ENCODE data around the gene IGDCC3. TPM values are rescaled to one million over a fixed set of nuclear protein-coding genes. Genes with fewer than 3 reads are reported as not detected.
"Not testable (repeated sequence)": the region's sequence is repeated elsewhere in the genome, so short reads cannot be mapped to it uniquely, and the experiment has no call there.

IGDCC3 gene
- total RNA-seq, 1 donor from 2014 or later, result not detected

DNA sequence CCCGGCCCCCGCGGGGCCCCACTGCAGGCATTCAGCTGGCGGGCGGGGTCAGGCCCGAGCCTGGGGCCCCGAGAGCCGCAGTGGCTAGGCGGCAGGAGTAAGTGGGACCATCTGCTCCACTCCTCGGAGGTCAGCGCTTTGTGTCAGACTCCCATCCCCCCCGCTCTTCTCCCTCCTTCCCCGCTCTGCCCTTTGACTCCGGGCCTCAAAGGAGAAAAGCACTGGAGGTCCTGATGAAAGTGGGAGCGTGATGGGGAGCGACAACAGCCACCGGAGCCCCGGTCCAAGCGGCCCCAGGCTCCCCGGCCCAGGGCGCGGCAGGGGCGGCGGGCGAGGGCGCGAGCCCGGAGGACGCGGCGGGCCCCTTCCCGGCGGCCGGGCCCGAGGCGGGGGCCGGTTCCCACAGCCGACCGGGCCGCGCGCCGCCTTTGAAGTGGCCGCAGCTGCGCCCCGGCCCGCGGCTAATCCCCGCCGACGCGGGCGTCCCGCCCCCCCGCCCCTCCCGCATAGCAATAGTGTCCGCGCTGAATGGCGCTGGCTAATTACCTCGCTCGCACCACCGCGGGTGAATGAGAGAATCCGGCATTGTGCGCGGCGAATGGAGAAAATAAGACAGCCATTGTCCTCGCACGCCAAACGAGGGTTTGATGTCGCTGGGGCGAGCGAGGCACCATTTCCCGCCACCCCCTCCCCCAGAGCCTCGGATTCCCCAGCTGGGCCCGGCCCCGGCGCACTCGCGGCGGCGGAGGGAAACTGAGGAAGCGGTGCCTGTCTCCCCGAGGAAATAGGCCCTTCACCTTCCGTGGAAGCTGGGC is 22.4 kb downstream of the IGDCC3 start:
- intact Hi-C loops (cut with micrococcal nuclease), result no loop called here
- no peak for DNase-seq (ENCODE audit: low spot score)
- Mint-ChIP-seq H3K27ac (no peak overlapping the region), H3K4me1 (ENCODE audit: low read depth) (peaks cover 4% of the 10 kb centered on the region), H3K36me3 (ENCODE audit: low read depth) (peaks cover 4% of the 10 kb centered on the region), H3K9me3 (peaks cover 7% of the 10 kb centered on the region), H3K27me3 (ENCODE audit: low read depth) (peaks cover 55% of the 10 kb centered on the region), H3K4me3 (ENCODE audit: low read depth) (peak overlapping the region; percentile 5)

DNA sequence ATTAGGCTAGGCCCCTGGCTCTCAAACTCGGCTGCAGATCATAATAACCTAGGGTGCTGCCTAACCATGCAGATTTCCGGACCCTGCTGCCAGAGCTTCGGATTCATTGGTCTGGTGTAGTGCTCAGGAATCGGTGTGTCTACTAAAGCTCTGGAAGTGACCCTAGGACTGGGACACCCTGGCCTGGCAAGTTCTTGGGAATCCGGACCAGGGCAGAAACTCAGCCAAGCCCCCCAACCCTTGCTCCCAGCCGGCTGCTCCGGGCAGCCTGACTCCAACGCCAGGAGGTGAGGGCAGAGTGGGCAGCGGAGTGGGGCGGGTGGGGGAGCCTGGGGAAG is 23.0 kb downstream of the IGDCC3 start:
- Mint-ChIP-seq H3K27ac (no peak overlapping the region), H3K4me3 (ENCODE audit: low read depth) (no peak overlapping the region), H3K4me1 (ENCODE audit: low read depth) (peaks cover 4% of the 10 kb centered on the region), H3K27me3 (ENCODE audit: low read depth) (peaks cover 51% of the 10 kb centered on the region), H3K9me3 (peaks cover 7% of the 10 kb centered on the region), H3K36me3 (ENCODE audit: low read depth) (peaks cover 4% of the 10 kb centered on the region)
- intact Hi-C loops (cut with micrococcal nuclease), result no loop called here
- no peak for DNase-seq (ENCODE audit: low spot score)

DNA sequence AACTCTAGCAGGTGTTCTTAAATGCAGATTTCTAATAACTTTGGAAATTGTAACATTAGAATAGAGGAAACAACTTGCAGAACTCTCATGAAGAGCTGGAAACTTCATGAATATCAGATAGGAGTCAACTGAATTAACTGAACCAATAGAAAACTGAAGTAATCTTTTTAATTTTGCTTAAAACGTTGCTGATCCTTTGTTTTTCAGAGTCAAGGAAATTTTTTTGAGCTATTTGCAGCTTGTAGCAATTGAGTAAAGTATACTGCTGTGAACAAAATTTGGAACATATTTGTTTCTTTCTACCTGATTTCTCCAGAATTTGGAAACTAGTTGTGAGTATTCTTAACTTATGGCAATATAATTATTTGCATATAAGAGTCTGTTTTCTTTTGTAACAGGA is 25.8 kb downstream of the IGDCC3 start:
- H3K4me3 Mint-ChIP-seq (ENCODE audit: low read depth); H3K36me3 Mint-ChIP-seq (ENCODE audit: low read depth); intact Hi-C loops (cut with micrococcal nuclease): not testable (repeated sequence)

DNA sequence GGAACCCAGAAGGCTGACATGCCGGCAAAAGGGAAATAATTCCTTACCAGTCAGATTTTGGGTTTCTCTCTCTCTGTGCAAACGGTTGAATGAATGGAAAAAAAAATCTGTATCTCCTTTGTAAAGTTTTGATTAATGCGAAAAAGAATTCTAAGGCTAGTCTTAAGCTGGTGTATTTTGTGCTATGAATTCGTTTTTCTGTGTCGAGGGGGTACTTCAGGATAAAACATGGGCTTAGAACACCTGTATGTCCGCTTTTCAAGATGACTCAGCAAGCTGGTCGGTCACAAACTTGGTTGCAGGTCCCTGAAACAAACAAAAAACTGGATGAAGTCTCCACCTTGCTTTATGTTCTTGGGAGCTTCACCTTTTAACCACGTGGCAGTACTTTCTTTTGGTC is 28.5 kb downstream of the IGDCC3 start:
- Mint-ChIP-seq H3K4me1 (ENCODE audit: low read depth) (no peaks in the 10 kb centered on the region), H3K9me3 (peaks cover 3% of the 10 kb centered on the region), H3K27me3 (ENCODE audit: low read depth) (peaks cover 27% of the 10 kb centered on the region), H3K27ac (no peak overlapping the region), H3K36me3 (ENCODE audit: low read depth) (peaks cover under 1% of the 10 kb centered on the region), H3K4me3 (ENCODE audit: low read depth) (no peak overlapping the region)
- no peak for DNase-seq (ENCODE audit: low spot score)
- intact Hi-C loops (cut with micrococcal nuclease), result no loop called here

More for the DNA sequence above, 25.8 kb downstream of the IGDCC3 start:
- H3K9me3 Mint-ChIP-seq; DNase-seq (ENCODE audit: low spot score); H3K4me1 Mint-ChIP-seq (ENCODE audit: low read depth); H3K27ac Mint-ChIP-seq: not testable (repeated sequence)
- peaks cover 39% of the 10 kb centered on the region for H3K27me3 Mint-ChIP-seq (ENCODE audit: low read depth)

DNA sequence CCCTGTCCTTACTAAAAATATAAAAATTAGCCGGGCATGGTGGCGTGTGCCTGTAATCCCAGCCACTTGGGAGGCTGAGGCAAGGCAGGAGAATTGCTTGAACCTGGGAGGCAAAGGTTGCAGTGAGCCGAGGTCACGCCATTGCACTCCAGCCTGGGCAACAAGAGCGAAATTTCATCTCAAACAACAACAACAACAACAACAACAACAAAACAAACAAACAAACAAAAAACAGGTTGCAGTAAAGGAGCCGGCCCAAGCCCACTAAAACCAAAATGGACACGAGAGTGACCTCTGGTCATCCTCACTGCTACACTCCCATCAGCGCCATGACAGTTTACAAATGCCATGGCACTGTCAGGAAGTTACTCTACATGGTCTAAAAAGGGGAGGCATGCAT is 30.0 kb downstream of the IGDCC3 start:
- H3K36me3 Mint-ChIP-seq (ENCODE audit: low read depth); DNase-seq (ENCODE audit: low spot score); H3K4me1 Mint-ChIP-seq (ENCODE audit: low read depth); intact Hi-C loops (cut with micrococcal nuclease); H3K9me3 Mint-ChIP-seq; H3K4me3 Mint-ChIP-seq (ENCODE audit: low read depth); H3K27ac Mint-ChIP-seq: not testable (repeated sequence)
- peaks cover 14% of the 10 kb centered on the region for H3K27me3 Mint-ChIP-seq (ENCODE audit: low read depth)

DNA sequence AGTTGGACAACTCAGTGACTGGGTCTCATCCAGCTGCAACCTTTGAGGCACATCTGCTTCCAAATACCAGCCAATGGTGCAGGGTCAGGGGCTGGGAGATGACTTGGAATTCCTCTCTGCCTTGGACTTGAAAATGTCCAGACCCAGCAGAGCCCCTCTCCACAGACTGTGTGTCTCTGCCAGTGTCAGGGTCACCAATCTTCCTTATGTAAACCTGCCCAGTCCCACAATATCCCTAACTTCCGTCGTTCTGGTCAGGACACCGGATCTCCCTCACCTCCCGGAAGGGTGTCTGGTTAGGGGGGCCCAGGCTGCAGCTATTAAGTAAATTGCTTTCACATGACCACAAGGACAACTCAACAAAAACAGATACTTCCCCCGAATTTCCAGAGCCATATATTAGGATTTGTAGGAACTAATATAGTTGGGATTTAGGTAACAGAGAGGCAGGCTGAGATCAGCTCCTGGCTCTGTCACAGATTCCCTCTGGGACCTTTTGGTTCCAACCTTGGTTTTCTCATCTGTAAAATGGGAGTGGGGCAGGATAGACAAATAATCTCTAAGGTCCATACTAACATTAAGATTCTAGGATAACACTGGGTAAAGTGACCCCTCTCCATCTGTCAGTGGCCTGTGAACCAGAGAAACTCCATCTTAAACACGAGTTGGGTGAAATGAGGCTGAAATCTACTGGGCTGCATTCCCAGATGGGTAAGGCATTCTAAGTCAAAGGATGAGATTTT is 30.8 kb downstream of the IGDCC3 start:
- H3K4me1 Mint-ChIP-seq (ENCODE audit: low read depth), result no peaks in the 10 kb centered on the region
- H3K27me3 Mint-ChIP-seq (ENCODE audit: low read depth), result peaks cover 13% of the 10 kb centered on the region
- DNase-seq (ENCODE audit: low spot score), result no peak
- intact Hi-C loops (cut with micrococcal nuclease), result no loop called here
- no peak overlapping the region for H3K4me3 Mint-ChIP-seq (ENCODE audit: low read depth)
- H3K27ac Mint-ChIP-seq, result no peak overlapping the region
- H3K36me3 Mint-ChIP-seq (ENCODE audit: low read depth), result no peaks in the 10 kb centered on the region
- H3K9me3 Mint-ChIP-seq, result no peaks in the 10 kb centered on the region

DNA sequence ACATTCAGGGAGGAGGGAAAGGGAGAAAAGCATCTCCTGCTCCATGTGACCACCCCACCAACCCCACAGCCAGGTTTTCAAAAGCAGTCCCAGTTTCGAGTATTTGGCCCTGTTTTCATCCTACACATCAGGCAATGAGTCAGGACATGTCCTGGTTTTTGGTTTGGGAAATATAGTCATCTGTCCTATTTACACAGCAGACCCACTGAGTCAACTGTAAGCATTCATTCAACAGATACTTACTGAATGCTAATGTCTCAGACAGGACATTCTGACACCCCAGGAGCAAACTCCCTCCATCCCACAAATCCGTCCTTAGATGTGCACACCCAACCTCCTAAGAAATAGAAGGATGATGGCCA is 32.9 kb downstream of the IGDCC3 start:
- DNase-seq (ENCODE audit: low spot score), result no peak
- no peak overlapping the region for H3K4me3 Mint-ChIP-seq (ENCODE audit: low read depth)
- intact Hi-C loops (cut with micrococcal nuclease), result no loop called here
- H3K4me1 Mint-ChIP-seq (ENCODE audit: low read depth), result no peaks in the 10 kb centered on the region
- no peak overlapping the region for H3K27ac Mint-ChIP-seq
- peaks cover 13% of the 10 kb centered on the region for H3K27me3 Mint-ChIP-seq (ENCODE audit: low read depth)
- no peaks in the 10 kb centered on the region for H3K9me3 Mint-ChIP-seq
- H3K36me3 Mint-ChIP-seq (ENCODE audit: low read depth), result no peaks in the 10 kb centered on the region

DNA sequence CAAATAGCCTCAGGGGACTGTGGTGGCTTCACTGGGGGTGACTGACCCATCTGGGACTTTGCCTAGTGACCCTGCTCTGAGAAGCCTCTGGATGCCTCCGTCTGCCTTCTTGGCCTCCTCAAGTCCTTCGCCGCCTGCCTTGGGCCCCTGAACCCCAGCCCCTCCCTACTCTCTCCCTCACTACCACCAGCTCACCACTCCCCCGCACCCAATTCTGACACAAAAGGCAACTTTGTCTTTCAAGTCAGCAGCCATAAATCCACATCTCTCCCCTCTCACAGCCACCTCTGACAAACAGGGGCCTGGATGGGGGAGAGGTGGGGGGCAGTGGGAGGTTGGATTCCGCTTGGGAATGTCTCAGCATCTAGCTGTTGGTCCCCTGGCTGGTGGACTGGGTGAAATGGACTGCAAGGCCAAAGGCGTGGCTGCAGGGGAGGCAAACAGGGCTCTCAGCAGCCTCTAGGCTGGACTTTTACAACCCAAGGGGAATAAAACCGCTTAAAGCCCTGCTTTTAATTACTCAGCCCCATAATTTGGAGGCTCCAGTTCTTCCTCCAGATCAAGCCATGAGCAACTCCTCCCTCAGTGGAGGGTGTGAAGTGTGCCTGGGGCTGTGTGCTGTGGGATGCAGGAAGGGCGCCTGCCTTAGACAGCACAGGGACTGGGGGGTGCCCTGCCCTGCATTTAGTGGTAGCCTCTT is 33.4 kb downstream of the IGDCC3 start:
- intact Hi-C loops (cut with micrococcal nuclease), result no loop called here
- H3K4me3 Mint-ChIP-seq (ENCODE audit: low read depth), result no peak overlapping the region
- DNase-seq (ENCODE audit: low spot score), result no peak
- no peaks in the 10 kb centered on the region for H3K36me3 Mint-ChIP-seq (ENCODE audit: low read depth)
- H3K27ac Mint-ChIP-seq, result no peak overlapping the region
- H3K4me1 Mint-ChIP-seq (ENCODE audit: low read depth), result no peaks in the 10 kb centered on the region
- H3K9me3 Mint-ChIP-seq, result no peaks in the 10 kb centered on the region
- H3K27me3 Mint-ChIP-seq (ENCODE audit: low read depth), result peaks cover 14% of the 10 kb centered on the region

DNA sequence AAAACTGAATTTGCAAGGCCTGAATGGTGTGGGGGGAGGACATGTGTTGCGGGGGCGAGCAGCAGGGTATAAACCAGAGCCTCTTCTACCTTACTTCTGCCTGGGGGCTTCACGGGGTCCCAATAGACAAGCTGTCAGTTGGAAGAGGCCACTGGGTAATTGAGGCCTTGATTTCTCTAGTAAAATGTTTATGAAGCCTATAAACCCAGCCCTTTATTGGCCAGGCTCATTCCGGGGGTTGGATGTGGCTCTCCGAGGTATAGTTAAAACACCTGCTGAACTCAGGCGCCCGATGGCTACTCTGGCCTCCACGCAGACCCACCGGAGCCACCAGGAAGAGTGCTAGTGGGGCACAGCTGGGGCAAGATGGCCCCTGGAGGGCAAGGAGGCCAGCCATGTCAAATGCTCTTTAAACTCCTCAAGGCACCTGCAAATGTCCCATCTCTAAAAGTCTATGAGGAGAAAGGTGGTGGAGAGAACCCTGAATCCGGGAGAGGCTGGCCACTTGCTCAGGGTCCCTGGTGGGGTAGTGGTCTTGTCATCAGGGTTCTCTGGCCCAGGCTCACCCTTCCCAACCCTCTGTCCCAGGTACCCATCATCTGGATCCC is 34.3 kb downstream of the IGDCC3 start:
- H3K9me3 Mint-ChIP-seq, result no peaks in the 10 kb centered on the region
- H3K36me3 Mint-ChIP-seq (ENCODE audit: low read depth), result no peaks in the 10 kb centered on the region
- H3K4me3 Mint-ChIP-seq (ENCODE audit: low read depth), result no peak overlapping the region
- H3K4me1 Mint-ChIP-seq (ENCODE audit: low read depth), result no peaks in the 10 kb centered on the region
- DNase-seq (ENCODE audit: low spot score), result no peak
- intact Hi-C loops (cut with micrococcal nuclease), result no loop called here
- no peak overlapping the region for H3K27ac Mint-ChIP-seq
- H3K27me3 Mint-ChIP-seq (ENCODE audit: low read depth), result peaks cover 8% of the 10 kb centered on the region

DNA sequence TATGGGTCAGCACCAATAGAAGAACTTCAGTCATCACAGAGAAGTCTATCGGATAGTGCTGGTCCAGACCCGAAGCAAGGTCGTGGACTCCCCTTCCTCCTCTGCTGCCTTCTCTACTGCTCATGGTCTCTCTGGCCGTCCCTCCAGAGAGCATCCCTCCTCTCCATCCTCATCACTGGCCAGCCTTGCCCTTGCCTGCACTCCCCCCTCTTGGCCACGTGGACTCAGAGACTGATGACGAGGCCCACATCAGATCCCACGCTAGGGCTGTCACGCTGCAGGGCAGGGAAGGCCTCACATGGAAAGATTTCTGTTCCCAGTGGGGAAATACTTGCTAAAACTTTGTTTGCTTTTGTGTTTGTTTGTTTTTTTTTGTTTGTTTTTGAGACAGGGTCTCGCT is 35.3 kb downstream of the IGDCC3 start:
- H3K27me3 Mint-ChIP-seq (ENCODE audit: low read depth), result peaks cover 8% of the 10 kb centered on the region

DNA sequence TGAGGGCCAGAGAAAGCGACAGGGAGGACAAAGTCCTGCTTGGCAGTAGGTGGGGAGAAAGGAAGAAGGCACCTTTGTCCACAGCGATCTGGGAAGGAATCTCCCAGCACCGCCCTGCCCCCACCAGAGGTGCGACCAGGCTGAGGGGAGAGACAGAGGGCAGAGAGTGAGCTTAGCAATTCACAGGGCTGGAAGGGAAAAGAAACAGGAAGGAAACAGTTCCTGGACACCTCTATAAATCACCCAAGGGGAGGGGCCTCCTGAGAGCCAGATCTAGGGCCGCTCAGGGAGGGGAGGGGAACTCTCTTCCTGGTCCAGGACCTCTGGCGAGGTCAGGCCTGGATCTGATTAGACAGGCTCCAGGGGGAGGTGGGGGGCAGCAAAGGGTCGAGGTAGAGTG is 37.9 kb downstream of the IGDCC3 start:
- H3K27ac Mint-ChIP-seq, result no peak overlapping the region
- H3K4me3 Mint-ChIP-seq (ENCODE audit: low read depth), result no peak overlapping the region
- DNase-seq (ENCODE audit: low spot score), result no peak
- H3K36me3 Mint-ChIP-seq (ENCODE audit: low read depth), result no peaks in the 10 kb centered on the region
- H3K9me3 Mint-ChIP-seq, result no peaks in the 10 kb centered on the region
- H3K27me3 Mint-ChIP-seq (ENCODE audit: low read depth), result peaks cover 8% of the 10 kb centered on the region
- intact Hi-C loops (cut with micrococcal nuclease), result no loop called here
- H3K4me1 Mint-ChIP-seq (ENCODE audit: low read depth), result no peaks in the 10 kb centered on the region

More for the DNA sequence above, 35.3 kb downstream of the IGDCC3 start:
- H3K9me3 Mint-ChIP-seq, result no peaks in the 10 kb centered on the region
- no peak for DNase-seq (ENCODE audit: low spot score)
- no peak overlapping the region for H3K4me3 Mint-ChIP-seq (ENCODE audit: low read depth)
- intact Hi-C loops (cut with micrococcal nuclease), result no loop called here
- H3K36me3 Mint-ChIP-seq (ENCODE audit: low read depth), result no peaks in the 10 kb centered on the region
- H3K27ac Mint-ChIP-seq, result no peak overlapping the region
- no peaks in the 10 kb centered on the region for H3K4me1 Mint-ChIP-seq (ENCODE audit: low read depth)

DNA sequence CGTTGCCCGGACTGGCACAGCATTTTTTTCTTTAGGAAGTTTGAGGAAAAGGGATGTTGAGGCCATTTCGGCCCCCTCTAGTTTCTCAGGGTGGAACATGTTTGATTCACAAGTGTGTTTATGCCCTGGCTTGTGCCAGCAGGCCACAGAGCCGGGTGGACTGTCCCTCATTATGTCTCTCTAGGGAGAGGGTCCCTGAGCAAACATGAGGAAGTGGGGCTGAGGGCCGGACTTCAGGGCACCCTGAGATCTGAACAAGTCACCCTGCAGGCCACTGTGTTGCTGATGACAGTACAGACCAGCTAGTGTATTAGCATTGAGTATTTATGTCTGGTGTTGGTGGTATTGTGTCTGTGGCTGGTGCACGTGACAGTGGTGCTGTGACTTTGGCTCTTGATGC is 38.4 kb downstream of the IGDCC3 start:
- H3K4me1 Mint-ChIP-seq (ENCODE audit: low read depth), result no peaks in the 10 kb centered on the region
- DNase-seq (ENCODE audit: low spot score), result no peak
- H3K27me3 Mint-ChIP-seq (ENCODE audit: low read depth), result peaks cover 8% of the 10 kb centered on the region
- no peak overlapping the region for H3K4me3 Mint-ChIP-seq (ENCODE audit: low read depth)
- no peaks in the 10 kb centered on the region for H3K9me3 Mint-ChIP-seq
- intact Hi-C loops (cut with micrococcal nuclease), result no loop called here
- no peak overlapping the region for H3K27ac Mint-ChIP-seq
- no peaks in the 10 kb centered on the region for H3K36me3 Mint-ChIP-seq (ENCODE audit: low read depth)

DNA sequence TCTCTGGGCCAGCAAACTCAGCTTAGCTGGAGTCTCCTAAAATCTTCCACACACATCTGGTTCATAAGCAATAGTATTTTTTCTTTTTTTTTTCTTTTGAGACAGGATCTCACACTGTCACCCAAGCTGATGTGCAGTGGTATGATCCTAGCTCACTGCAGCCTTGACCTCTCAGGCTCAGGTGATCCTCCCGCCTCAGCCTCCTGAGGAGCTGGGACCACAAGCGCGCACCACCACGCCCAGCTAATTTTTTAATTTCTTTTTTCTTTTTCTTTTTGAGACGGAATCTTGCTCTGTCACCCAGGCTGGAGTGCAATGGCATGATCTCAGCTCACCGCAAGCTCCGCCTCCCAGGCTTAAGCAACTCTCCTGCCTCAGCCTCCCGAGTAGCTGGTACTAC is 39.0 kb downstream of the IGDCC3 start:
- no peaks in the 10 kb centered on the region for H3K4me1 Mint-ChIP-seq (ENCODE audit: low read depth)
- H3K27ac Mint-ChIP-seq, result no peak overlapping the region
- intact Hi-C loops (cut with micrococcal nuclease), result no loop called here
- H3K36me3 Mint-ChIP-seq (ENCODE audit: low read depth), result no peaks in the 10 kb centered on the region
- H3K27me3 Mint-ChIP-seq (ENCODE audit: low read depth), result peaks cover 8% of the 10 kb centered on the region
- H3K4me3 Mint-ChIP-seq (ENCODE audit: low read depth), result no peak overlapping the region
- DNase-seq (ENCODE audit: low spot score), result no peak
- H3K9me3 Mint-ChIP-seq, result no peaks in the 10 kb centered on the region
